Neural progenitor cell (in vitro differentiated cells): ENCODE results near the gene ANKRD7. TPM values are rescaled to one million over a fixed set of nuclear protein-coding genes. Genes with fewer than 3 reads are reported as not detected.
A peak's percentile ranks its signal among the peaks of the same experiment; 100 is the strongest.
"Not testable (repeated sequence)": the region's sequence is repeated elsewhere in the genome, so short reads cannot be mapped to it uniquely, and the experiment has no call there.

Experiments
- DNase-seq: peaks from one replicate; pipeline ENCODE4 v3.0.0-alpha.2; 2016; ENCODE audit warnings: low spot score
- H2AFZ ChIP-seq: fragments of 200-600 bp; sonication (generic); replicated peaks from 2 replicates; pipeline ENCODE4 v1.6.1; 2016; ENCODE audit warnings: antibody characterized with exemption
- H3F3A ChIP-seq: fragments of 200-600 bp; sonication (generic); 2 replicates; pipeline ENCODE4 v1.6.1; 2016; ENCODE audit warnings: antibody characterized with exemption, low read depth
- H3K27ac ChIP-seq: fragments of 200-600 bp; sonication (generic); 2 replicates; pipeline ENCODE4 v1.5.1; 2016; ENCODE audit warnings: mild to moderate bottlenecking
- H3K27me3 ChIP-seq: fragments of 200-600 bp; sonication (generic); 2 replicates; pipeline ENCODE4 v1.6.1; 2016; ENCODE audit warnings: mild to moderate bottlenecking, moderate library complexity
- H3K36me3 ChIP-seq: fragments of 200-600 bp; sonication (generic); 2 replicates; pipeline ENCODE4 v1.5.1; 2016
- H3K4me1 ChIP-seq: fragments of 200-600 bp; sonication (generic); 2 replicates; pipeline ENCODE4 v1.6.1; 2016; ENCODE audit warnings: mixed run types
- H3K4me2 ChIP-seq: fragments of 200-600 bp; sonication (generic); 2 replicates; pipeline ENCODE4 v1.6.1; 2016
- H3K4me3 ChIP-seq: fragments of 200-600 bp; sonication (generic); 2 replicates; pipeline ENCODE4 v1.5.1; 2016
- H3K79me2 ChIP-seq: fragments of 200-600 bp; sonication (generic); 2 replicates; pipeline ENCODE4 v1.6.1; 2016; ENCODE audit warnings: low read depth
- H3K9ac ChIP-seq: fragments of 200-600 bp; sonication (generic); 2 replicates; pipeline ENCODE4 v1.6.1; 2016
- H3K9me3 ChIP-seq: fragments of 200-600 bp; sonication (generic); 2 replicates; pipeline ENCODE4 v1.5.1; 2016; ENCODE audit warnings: low read depth
- H4K20me1 ChIP-seq: fragments of 200-600 bp; sonication (generic); 2 replicates; pipeline ENCODE4 v1.6.1; 2016; ENCODE audit warnings: low read depth
- H3K27ac Mint-ChIP-seq: 3 replicates; pipeline ENCODE4 v1.8.0; 2021; ENCODE audit warnings: mixed read lengths
- H3K27me3 Mint-ChIP-seq: 2 replicates; pipeline ENCODE4 v1.8.0; 2022; ENCODE audit warnings: low read depth, mild to moderate bottlenecking, inconsistent platforms, moderate library complexity, mixed read lengths; ENCODE audit not compliant: insufficient read depth
- H3K36me3 Mint-ChIP-seq: 3 replicates; pipeline ENCODE4 v1.8.0; 2021; ENCODE audit warnings: mixed read lengths
- H3K4me1 Mint-ChIP-seq: 3 replicates; pipeline ENCODE4 v1.8.0; 2021; ENCODE audit warnings: mixed read lengths
- H3K4me3 Mint-ChIP-seq: 3 replicates; pipeline ENCODE4 v1.8.0; 2021; ENCODE audit warnings: mild to moderate bottlenecking, moderate library complexity, mixed read lengths
- H3K9me3 Mint-ChIP-seq: 3 replicates; pipeline ENCODE4 v1.8.0; 2020; ENCODE audit warnings: mixed read lengths
- CTCF ChIP-seq: fragments of 200-600 bp; sonication (generic); IDR thresholded peaks from 2 replicates; pipeline ENCODE4 v1.5.1; 2017; ENCODE audit warnings: antibody characterized with exemption, mild to moderate bottlenecking
- EZH2 ChIP-seq: fragments of 200-600 bp; sonication (generic); IDR thresholded peaks from 2 replicates; pipeline ENCODE4 v1.6.1; 2017; ENCODE audit warnings: antibody characterized with exemption, mild to moderate bottlenecking, moderate library complexity
- EZH2phosphoT487 ChIP-seq: fragments of 200-600 bp; sonication (generic); IDR thresholded peaks from 2 replicates; pipeline ENCODE4 v1.6.1; 2017; ENCODE audit warnings: antibody characterized with exemption
- total RNA-seq: library from RNA; depleted of rRNA; stranded (reverse); fragments of >200 nt; gene quantifications from 2 replicates; pipeline ENCODE4 v1.2.3, GENCODE V29; 2015; ENCODE audit warnings: low replicate concordance

Gene ANKRD7
- total RNA-seq, 1 donor from 2014 or later = not detected

- Histone ChIP-seq H3K27me3 (no peaks in the 10 kb centered on the region), H3K79me2 (no peaks in the 10 kb centered on the region), H3K36me3 (no peaks in the 10 kb centered on the region), H3K9me3 (no peaks in the 10 kb centered on the region), H3K4me3 (no peak overlapping the region), H3K4me2 (no peak overlapping the region), H3K27ac (no peak overlapping the region), H2AFZ (no peak overlapping the region), H4K20me1 (no peaks in the 10 kb centered on the region), H3F3A (no peaks in the 10 kb centered on the region), H3K9ac (no peak overlapping the region), H3K4me1 (no peaks in the 10 kb centered on the region)
- DNase-seq = peak; percentile 43
- Mint-ChIP-seq H3K4me1 (no peaks in the 10 kb centered on the region), H3K4me3 (no peak overlapping the region), H3K27ac (no peak overlapping the region), H3K36me3 (no peaks in the 10 kb centered on the region), H3K27me3 (no peaks in the 10 kb centered on the region), H3K9me3 (no peaks in the 10 kb centered on the region)
- TF ChIP-seq CTCF (no peak), EZH2phosphoT487 (no peak), EZH2 (no peak)
Observed at GRCh38 chr7:118239014-118239413, 14.5 kb downstream of the ANKRD7 start.

- not testable (repeated sequence) for H3F3A ChIP-seq, H4K20me1 ChIP-seq, H3K36me3 Mint-ChIP-seq, H3K4me3 ChIP-seq, H3K9ac ChIP-seq, H3K36me3 ChIP-seq, H3K27me3 ChIP-seq, H3K27ac Mint-ChIP-seq, DNase-seq, H3K4me1 Mint-ChIP-seq, H3K79me2 ChIP-seq, H3K4me2 ChIP-seq, H3K4me1 ChIP-seq, H3K9me3 ChIP-seq, H3K9me3 Mint-ChIP-seq, H3K4me3 Mint-ChIP-seq, H3K27ac ChIP-seq, H3K27me3 Mint-ChIP-seq, H2AFZ ChIP-seq
Observed at GRCh38 chr7:118240320-118240719, 15.8 kb downstream of the ANKRD7 start.

- TF ChIP-seq CTCF = no peak
- Mint-ChIP-seq H3K27ac (no peak overlapping the region), H3K27me3 (no peaks in the 10 kb centered on the region), H3K36me3 (no peaks in the 10 kb centered on the region), H3K9me3 (no peaks in the 10 kb centered on the region), H3K4me1 (peaks cover 10% of the 10 kb centered on the region), H3K4me3 (no peak overlapping the region)
- Histone ChIP-seq H3F3A (peaks cover 5% of the 10 kb centered on the region), H3K4me2 (no peak overlapping the region), H3K4me1 (peaks cover 13% of the 10 kb centered on the region), H3K36me3 (no peaks in the 10 kb centered on the region), H3K79me2 (no peaks in the 10 kb centered on the region), H3K4me3 (no peak overlapping the region), H2AFZ (no peak overlapping the region), H3K9ac (no peak overlapping the region), H3K9me3 (no peaks in the 10 kb centered on the region), H4K20me1 (no peaks in the 10 kb centered on the region), H3K27ac (no peak overlapping the region), H3K27me3 (no peaks in the 10 kb centered on the region)
- no peak for DNase-seq
Observed at GRCh38 chr7:118243695-118244094, 19.2 kb downstream of the ANKRD7 start.

- DNase-seq = peak; percentile 15
- H3K27me3 Mint-ChIP-seq = no peaks in the 10 kb centered on the region
- TF ChIP-seq CTCF (no peak), EZH2 (no peak), EZH2phosphoT487 (no peak)
- H3K9me3 Mint-ChIP-seq = no peaks in the 10 kb centered on the region
- peak overlapping the region; percentile 59 for H2AFZ ChIP-seq
- no peak overlapping the region for H3K27ac Mint-ChIP-seq
- no peak overlapping the region for H3K4me3 ChIP-seq
- no peaks in the 10 kb centered on the region for H3K9me3 ChIP-seq
- H3K36me3 Mint-ChIP-seq = no peaks in the 10 kb centered on the region
- peak overlapping the region; percentile 51 for H3K4me2 ChIP-seq
- no peaks in the 10 kb centered on the region for H4K20me1 ChIP-seq
- H3K9ac ChIP-seq = no peak overlapping the region
- H3K4me1 Mint-ChIP-seq = peaks cover 10% of the 10 kb centered on the region
- peak overlapping the region; percentile 6 for H3K27ac ChIP-seq
- no peak overlapping the region for H3K4me3 Mint-ChIP-seq
- H3F3A ChIP-seq = peaks cover 5% of the 10 kb centered on the region
- no peaks in the 10 kb centered on the region for H3K36me3 ChIP-seq
- H3K79me2 ChIP-seq = no peaks in the 10 kb centered on the region
- H3K27me3 ChIP-seq = no peaks in the 10 kb centered on the region
- peaks cover 13% of the 10 kb centered on the region for H3K4me1 ChIP-seq
Observed at GRCh38 chr7:118245267-118246040, 20.9 kb downstream of the ANKRD7 start.
